Breast epithelium (tissue), 3 donors: ENCODE measurements around the gene COL25A1.

Experiments
- CTCF ChIP-seq, 3 donors: fragments of 450-650 bp; IDR thresholded peaks; one replicate each; pipeline ENCODE4 v1.5.1; 2016 to 2017; ENCODE audit warnings: antibody characterized with exemption in 3 of 3, mild to moderate bottlenecking in 3 of 3, moderate library complexity in 3 of 3
- POLR2AphosphoS5 ChIP-seq, 3 donors: sonication (generic); formaldehyde crosslinking; IDR thresholded peaks; one replicate each; pipeline ENCODE4 v1.6.1; 2017; ENCODE audit warnings: antibody characterized with exemption in 3 of 3

- no peak for TF ChIP-seq CTCF (IDR thresholded peaks at IDR 0.05)
- TF ChIP-seq POLR2AphosphoS5 (IDR thresholded peaks at IDR 0.05) = no peak
Measured at GRCh38 chr4:109319684-109320083, 17.2 kb upstream of the COL25A1 start.
